NCI-H345 treated with DMSO at 0.1 percent for 48 hours (cell line): Measurements from ENCODE around the gene LGALS4.
"Not testable (repeated sequence)": the region's sequence is repeated elsewhere in the genome, so short reads cannot be mapped to it uniquely, and the experiment has no call there.

Experiments used
- DNase-seq: peaks from one replicate; lab custom pipeline; 2025; ENCODE audit not compliant: unreplicated experiment; lab: John Stamatoyannopoulos, UW

Gene LGALS4

GRCh38 chr19:38826856-38827551 lies 14.3 kb upstream of the LGALS4 start:
- no peak for DNase-seq

GRCh38 chr19:38825936-38826335 lies 13.2 kb upstream of the LGALS4 start:
- DNase-seq, result not testable (repeated sequence)

- not testable (repeated sequence) for DNase-seq
Observed at GRCh38 chr19:38821230-38821825, 8.6 kb upstream of the LGALS4 start.

GRCh38 chr19:38819231-38819920 lies 6.6 kb upstream of the LGALS4 start:
- DNase-seq, result no peak

- no peak for DNase-seq
Observed at GRCh38 chr19:38817081-38817480, 4.3 kb upstream of the LGALS4 start.

- DNase-seq, result no peak
Observed at GRCh38 chr19:38816131-38816750, 3.5 kb upstream of the LGALS4 start.

- DNase-seq, result no peak
Observed at GRCh38 chr19:38815059-38816001, 2.6 kb upstream of the LGALS4 start.

GRCh38 chr19:38813932-38814331 lies 1.2 kb upstream of the LGALS4 start:
- DNase-seq, result not testable (repeated sequence)

- no peak for DNase-seq
Observed at GRCh38 chr19:38813323-38813722, 578 bp upstream of the LGALS4 start.

GRCh38 chr19:38812009-38812840 lies 520 bp downstream of the LGALS4 start:
- no peak for DNase-seq

- DNase-seq, result no peak
Observed at GRCh38 chr19:38809592-38810252, 3.0 kb downstream of the LGALS4 start.

GRCh38 chr19:38808741-38809140 lies 4.0 kb downstream of the LGALS4 start:
- DNase-seq, result no peak

- not testable (repeated sequence) for DNase-seq
Observed at GRCh38 chr19:38807374-38808098, 5.2 kb downstream of the LGALS4 start.

- no peak for DNase-seq
Observed at GRCh38 chr19:38806371-38806770, 6.4 kb downstream of the LGALS4 start.

- no peak for DNase-seq
Observed at GRCh38 chr19:38805180-38805579, 7.6 kb downstream of the LGALS4 start.

- no peak for DNase-seq
Observed at GRCh38 chr19:38803543-38803942, 9.2 kb downstream of the LGALS4 start.

- DNase-seq, result no peak
Observed at GRCh38 chr19:38801359-38802095, 11.2 kb downstream of the LGALS4 start.
